GM21528 (cell line): ENCODE measurements around the gene NRARP.
"Not testable (repeated sequence)": the region's sequence is repeated elsewhere in the genome, so short reads cannot be mapped to it uniquely, and the experiment has no call there.

Experiments used
- ATAC-seq: cut with Tn5 transposase; IDR thresholded peaks from one replicate; pipeline ENCODE4 v1.9.1; 2021; ENCODE audit warnings: mild to moderate bottlenecking, moderate library complexity; ENCODE audit not compliant: unreplicated experiment, low FRiP score

NRARP gene

GRCh38 chr9:137302118-137302448 is at the start of gene NRARP:
TSS of gene NRARP (minus strand) at chr9:137302271. CDS start at chr9:137301928, 343 bp downstream.
- ATAC-seq = peak; percentile 60

GRCh38 chr9:137350696-137351584 is 48.9 kb upstream of the NRARP start:
- no peak for ATAC-seq

- ATAC-seq = no peak
Measured at GRCh38 chr9:137349471-137350033, 47.5 kb upstream of the NRARP start.

- ATAC-seq = no peak
Measured at GRCh38 chr9:137348769-137349470, 46.8 kb upstream of the NRARP start.

- ATAC-seq = no peak
Measured at GRCh38 chr9:137347928-137348327, 45.9 kb upstream of the NRARP start.

- ATAC-seq = no peak
Measured at GRCh38 chr9:137342482-137342881, 40.4 kb upstream of the NRARP start.

GRCh38 chr9:137341227-137341626 is 39.2 kb upstream of the NRARP start:
- ATAC-seq = no peak

- ATAC-seq = not testable (repeated sequence)
Measured at GRCh38 chr9:137339908-137340462, 37.9 kb upstream of the NRARP start.

GRCh38 chr9:137339045-137339907 is 37.2 kb upstream of the NRARP start:
- no peak for ATAC-seq

- no peak for ATAC-seq
Measured at GRCh38 chr9:137336735-137337134, 34.7 kb upstream of the NRARP start.

GRCh38 chr9:137333016-137333671 is 31.1 kb upstream of the NRARP start:
- no peak for ATAC-seq

- ATAC-seq = no peak
Measured at GRCh38 chr9:137331929-137332328, 29.9 kb upstream of the NRARP start.

GRCh38 chr9:137330689-137331088 is 28.6 kb upstream of the NRARP start:
- ATAC-seq = no peak

- not testable (repeated sequence) for ATAC-seq
Measured at GRCh38 chr9:137329590-137329989, 27.5 kb upstream of the NRARP start.

- ATAC-seq = not testable (repeated sequence)
Measured at GRCh38 chr9:137327641-137328550, 25.8 kb upstream of the NRARP start.

- ATAC-seq = no peak
Measured at GRCh38 chr9:137326445-137327065, 24.5 kb upstream of the NRARP start.

- no peak for ATAC-seq
Measured at GRCh38 chr9:137325799-137326198, 23.7 kb upstream of the NRARP start.

- ATAC-seq = no peak
Measured at GRCh38 chr9:137325124-137325523, 23.1 kb upstream of the NRARP start.
